HG03196 (cell line): ENCODE measurements around the gene RNF8.

Experiments
- ATAC-seq: cut with Tn5 transposase; IDR thresholded peaks from one replicate; pipeline ENCODE4 v1.9.1; 2021; ENCODE audit not compliant: unreplicated experiment

Gene RNF8

DNA sequence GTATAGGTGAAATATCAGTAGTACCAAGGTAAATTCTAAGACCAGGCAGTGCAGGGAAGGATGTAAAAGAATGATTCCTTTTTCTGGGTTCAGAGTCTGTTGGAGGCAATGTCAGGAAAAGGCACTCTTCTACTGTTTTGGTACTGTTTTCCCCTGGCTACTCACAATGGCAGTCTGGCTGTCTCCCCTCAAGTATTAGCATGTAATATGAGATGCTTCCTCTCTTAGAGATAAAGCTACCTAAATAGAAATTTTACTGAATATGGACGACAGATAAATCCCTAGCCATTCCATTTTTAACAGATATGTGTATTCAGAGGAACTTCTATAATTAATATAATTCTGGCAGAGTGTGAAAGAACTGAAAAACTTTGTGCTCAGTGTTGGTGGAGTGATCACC lies 3.5 kb downstream of the RNF8 start:
- no peak for ATAC-seq

DNA sequence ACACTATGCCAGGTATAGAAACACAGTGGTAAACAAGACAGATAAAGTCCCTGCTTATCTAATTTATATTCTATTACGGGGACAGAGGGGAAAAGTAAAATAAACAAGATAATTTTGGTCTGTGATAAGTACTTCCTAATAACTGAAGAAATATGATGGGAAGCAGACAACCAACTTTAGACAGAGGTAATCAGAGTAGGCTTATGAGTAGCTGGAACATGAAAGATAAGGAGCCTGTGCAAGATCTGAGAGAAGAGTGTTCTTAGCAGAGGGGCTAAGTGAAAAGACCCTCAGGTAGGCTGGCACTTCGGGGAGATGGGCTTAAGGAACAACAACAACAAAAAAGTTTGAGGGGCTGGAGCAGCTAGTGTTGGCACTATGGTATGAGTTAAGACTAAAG lies 4.1 kb downstream of the RNF8 start:
- ATAC-seq, result no peak

DNA sequence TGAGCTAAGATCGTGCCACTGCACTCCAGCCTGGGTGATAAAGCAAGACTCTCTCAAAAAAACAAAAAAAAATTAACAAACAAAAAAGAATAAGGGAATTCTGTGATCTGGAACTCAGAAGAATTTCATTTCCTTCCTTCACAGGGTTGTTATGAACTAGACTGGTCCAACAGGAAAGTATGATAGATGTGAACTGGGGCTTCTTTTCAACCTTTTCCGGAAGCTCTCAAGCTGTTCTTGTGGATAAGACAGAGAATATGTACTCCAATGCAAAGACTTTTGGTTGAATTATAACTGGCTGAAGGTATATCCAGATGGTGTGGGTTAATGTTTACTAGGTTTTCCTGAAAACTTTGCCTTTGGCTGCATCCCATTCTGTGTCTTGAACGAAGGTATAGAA lies 5.3 kb downstream of the RNF8 start:
- ATAC-seq, result no peak

DNA sequence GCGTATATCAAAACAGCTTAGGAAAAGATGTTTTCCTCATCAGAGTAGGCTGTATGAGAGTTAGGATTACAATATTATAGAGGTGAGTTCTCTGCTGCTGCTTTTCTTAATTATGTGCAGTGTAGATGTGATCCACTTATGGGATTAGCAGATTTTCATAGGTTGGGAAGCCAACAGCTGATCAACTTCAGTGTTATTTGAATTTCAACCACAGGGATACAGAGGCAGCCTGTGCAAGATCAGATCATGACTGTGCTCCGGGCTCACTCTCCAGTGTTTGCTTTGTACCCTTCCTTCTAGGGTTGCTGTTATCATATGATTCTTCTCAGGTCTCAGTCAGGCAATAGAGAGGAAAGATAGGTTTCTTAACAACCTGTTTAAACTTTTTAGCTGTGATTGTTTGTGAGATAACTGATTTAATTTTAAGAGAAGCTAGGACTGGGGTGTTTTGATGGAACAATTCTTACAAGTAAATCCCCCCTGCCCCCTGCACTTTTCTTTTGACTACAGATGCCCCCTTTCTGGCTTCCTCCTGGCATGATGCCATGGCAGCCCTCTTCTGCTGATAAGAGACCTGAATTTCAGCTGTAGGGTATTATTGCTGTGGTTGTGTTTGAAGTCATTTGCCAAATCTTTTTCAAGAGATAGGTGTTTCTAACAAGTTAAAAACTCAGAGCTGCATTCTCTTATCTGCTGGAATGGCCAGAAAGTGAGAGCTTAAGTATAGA lies 8.5 kb downstream of the RNF8 start:
- no peak for ATAC-seq

DNA sequence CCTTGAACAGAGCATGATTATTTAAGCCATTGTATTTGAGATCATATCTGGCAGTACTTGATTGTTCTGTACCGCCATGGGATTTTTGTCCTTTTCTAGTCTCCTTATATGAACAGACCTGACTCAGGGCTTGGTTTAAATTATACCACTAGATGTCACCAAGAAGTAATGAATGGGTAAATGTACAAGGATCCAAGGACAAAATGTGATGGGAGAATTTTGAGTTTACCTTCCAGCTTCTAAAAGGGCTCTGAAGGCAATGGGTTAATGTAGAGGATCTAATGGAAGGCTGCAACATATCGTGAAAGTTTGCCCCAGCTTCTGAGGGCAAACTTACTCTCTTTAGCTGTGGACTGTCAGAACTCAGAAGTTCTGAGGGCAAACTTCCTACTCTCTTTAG lies 12.0 kb downstream of the RNF8 start:
- ATAC-seq, result no peak

DNA sequence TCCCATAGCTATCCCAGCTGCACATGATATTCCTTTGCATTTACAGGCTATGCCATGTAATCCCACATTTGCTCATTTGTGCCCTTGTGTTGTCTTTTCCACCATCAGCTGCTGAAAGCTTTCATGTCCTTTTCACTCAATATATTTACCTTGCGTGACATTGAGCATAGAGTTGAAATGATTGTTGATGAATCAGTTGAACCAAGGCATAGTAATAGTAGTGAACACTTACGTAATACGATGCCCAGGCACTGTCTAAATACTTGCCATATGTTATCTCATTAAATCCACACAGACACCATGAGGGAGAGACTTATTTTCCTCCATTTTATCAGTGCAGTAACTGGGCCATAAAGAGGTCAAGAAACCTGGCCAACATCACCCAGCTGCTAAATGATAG lies 13.1 kb downstream of the RNF8 start:
- ATAC-seq, result no peak

GRCh38 chr6:37368961-37369320 lies 15.2 kb downstream of the RNF8 start:
- ATAC-seq, result no peak

DNA sequence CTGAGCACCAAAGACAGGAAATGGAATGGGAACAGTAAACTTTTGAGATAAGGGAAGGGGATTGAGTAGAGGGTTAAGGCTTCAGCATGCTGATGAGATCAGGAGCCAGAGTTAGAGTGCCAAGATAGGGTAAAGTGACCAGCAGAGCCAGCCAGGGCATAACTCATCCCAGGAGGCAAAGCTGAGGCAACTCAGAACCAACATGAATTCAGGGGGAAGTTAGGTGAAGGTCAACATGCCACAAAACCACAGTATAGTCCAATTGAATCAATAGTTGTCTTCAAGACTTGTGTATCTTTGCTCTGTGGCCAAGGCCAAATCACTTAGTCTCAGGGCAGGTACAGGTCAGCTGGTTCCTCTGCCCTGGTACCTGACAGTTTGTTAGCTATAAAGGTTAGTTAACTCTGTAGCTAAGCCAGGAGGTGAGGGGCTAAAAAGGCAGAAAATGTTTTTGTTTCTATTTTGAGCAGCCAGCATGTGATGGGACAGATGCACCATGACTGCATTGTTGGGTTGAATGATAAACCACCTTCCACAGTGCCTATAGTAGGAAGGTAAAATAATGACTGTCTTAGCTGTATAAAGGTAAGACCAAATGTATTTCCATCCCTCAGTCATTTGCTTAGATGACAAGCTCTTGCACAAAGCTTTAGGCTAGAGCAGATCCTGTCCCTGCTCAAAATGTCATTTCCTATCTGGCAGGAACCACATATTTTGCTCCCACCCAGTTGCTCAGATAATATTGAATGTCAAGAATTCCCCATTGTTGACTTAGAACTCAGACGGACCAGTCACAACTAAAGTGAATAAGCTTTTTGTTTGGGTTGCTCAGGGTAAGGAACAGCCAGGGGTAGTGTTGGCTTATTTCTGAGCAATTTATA lies 15.8 kb downstream of the RNF8 start:
- no peak for ATAC-seq

DNA sequence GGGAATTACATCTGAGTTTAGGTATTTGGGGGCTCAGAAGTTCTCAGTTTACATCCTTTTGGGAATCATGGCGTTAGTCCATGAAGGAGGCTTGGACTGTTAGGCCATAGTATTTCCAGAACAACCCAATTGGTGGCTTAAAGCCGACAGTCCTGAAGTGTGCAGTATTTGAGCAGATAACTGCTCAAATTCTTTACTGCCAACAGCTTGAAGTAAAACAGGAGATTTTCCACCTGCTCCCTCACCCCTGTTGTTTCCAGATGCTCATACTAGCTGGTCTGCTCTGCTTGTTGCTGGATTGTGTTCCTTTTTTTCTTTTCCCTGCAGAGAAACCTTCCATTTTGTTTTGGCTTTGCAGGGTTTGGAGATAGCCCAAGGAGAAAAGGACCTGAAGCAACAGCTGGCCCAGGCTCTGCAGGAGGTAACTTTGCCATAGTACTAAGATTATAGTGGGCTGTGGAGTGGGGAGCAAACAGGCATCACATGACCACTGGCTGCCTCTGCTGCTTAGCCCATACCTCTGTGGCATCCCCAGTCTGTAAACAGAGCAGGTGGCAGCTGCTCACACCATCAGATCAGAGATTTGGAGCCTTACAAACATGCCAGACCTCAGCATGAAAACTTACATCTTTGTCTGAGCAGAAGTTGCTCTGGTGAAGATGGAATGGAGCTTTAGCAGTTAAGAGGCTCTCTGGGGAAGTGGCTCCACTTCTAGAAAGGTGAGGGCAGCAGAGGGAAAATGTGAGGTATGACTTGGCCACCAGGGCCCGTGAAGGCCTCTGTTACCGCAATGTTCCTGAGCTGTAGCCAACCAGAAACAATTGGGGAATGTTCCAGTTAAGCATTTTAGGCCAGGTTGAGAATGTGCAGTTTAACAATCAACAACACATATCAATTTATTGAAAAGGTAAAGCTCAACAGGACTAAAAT lies 17.6 kb downstream of the RNF8 start:
- no peak for ATAC-seq

DNA sequence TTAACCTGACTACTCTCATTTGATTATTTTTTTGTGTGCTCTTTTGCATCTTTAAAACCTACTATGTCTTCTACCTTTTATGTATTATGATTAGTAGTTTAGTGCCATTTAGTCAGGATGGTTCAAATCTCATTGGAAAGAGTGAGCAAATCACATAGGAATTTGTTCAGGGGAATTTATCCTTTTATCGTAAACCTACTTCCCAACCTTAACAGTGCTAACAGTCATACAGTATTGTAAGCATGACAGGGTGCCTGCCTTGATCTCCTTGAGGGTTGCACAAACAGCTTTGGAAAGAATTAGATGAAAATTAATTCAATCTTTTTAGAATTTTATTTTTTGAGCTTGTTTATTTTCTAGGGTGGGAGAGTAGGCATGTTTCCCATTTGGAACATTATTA lies 18.3 kb downstream of the RNF8 start:
- no peak for ATAC-seq

GRCh38 chr6:37373822-37374471 lies 20.2 kb downstream of the RNF8 start:
- ATAC-seq, result no peak

- ATAC-seq, result no peak
These were observed 21.6 kb downstream of the RNF8 start for GRCh38 chr6:37375376-37375775.

DNA sequence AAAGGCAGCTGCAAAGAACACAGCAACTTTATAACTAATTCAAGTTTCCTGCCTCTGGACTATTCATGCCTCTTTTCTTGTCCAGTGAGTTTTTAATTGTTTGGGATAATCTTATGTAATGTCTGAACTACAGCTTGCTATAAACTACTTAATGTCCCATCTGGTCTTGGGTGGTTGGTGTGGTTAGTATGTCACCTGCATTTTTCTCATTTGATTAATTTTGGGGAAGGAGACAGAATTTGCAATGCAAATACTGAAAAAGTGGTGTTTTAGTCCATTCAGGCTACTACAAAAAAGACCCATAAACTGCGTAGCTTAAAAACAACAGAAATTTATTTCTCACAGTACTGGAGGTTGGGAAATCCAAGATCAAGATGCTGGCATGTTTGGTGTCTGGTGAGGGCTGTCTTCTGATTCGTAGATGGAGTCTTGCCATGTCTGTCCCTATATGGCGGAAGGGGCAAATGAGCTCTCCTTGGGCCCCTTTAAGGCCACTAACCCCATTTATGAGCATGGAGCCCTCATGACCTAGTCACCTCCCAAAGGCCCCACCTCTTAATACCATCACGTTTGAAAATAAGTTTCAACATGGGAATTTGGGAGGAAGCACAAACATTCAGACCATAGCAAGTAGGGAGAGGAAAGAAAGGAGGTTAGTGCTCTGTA lies 22.4 kb downstream of the RNF8 start:
- ATAC-seq, result no peak

GRCh38 chr6:37381579-37381978 lies 27.8 kb downstream of the RNF8 start:
- no peak for ATAC-seq

- no peak for ATAC-seq
These were observed 29.4 kb downstream of the RNF8 start for GRCh38 chr6:37382994-37383765.

GRCh38 chr6:37388578-37388977 lies 34.8 kb downstream of the RNF8 start:
- ATAC-seq, result no peak

DNA sequence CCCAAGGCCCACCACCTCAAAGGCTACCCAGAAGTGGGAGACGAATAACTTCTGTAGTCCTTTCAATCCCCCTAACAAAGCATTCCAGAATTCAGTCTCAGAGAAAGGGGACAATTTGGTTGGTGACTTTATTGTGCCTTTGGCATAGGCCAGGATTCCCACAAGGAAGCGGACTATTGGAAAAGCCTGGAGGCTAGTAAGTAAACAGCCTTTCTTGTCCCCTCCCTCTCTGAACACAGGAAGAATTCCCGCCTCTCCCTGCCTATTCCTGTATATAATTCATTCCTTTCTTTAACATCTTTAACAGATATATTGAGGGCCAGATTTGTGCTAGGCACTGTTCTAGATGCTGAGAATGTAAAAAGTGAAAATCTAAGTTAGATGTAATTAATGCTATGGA lies 36.1 kb downstream of the RNF8 start:
- ATAC-seq, result no peak

DNA sequence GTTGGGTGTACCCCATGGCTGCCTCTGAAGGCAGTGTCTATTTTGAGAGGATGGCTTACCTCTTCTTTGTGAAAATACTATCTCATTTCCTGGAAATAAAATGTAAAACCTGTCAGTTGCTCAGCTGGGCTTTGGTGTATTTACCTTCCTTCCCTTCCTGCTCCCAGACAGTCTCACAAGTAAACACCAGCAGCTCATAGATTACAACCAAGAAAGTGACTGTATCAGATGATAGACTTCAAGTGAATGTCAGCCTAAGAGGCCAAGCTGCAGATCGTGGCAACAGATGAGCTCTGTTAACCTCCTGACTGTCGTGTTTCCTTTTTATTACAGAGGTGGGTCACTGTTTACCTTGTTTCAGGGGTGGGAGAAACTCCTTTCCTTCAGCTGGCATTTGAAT lies 37.3 kb downstream of the RNF8 start:
- no peak for ATAC-seq

GRCh38 chr6:37392821-37393220 lies 39.0 kb downstream of the RNF8 start:
- no peak for ATAC-seq
